Astrocyte (in vitro differentiated cells and primary cell): ENCODE measurements around the gene NBL1.

ENCODE experiments used
- EZH2 ChIP-seq: IDR thresholded peaks from 2 replicates; pipeline ENCODE4 v1.6.1; 2012; ENCODE audit warnings: mild to moderate bottlenecking, low read length, inconsistent platforms; ENCODE audit not compliant: insufficient read depth
- TF ChIP-seq, protein P1 (sequence below): IDR thresholded peaks from 2 replicates; pipeline ENCODE4 v1.5.1; 2011; ENCODE audit warnings: low read depth, mild to moderate bottlenecking, inconsistent platforms, low read length, moderate library complexity; ENCODE audit not compliant: insufficient read depth

GRCh38 chr1:19639999-19640362 is 4.1 kb upstream of the NBL1 start:
- TF ChIP-seq, protein P1, sequence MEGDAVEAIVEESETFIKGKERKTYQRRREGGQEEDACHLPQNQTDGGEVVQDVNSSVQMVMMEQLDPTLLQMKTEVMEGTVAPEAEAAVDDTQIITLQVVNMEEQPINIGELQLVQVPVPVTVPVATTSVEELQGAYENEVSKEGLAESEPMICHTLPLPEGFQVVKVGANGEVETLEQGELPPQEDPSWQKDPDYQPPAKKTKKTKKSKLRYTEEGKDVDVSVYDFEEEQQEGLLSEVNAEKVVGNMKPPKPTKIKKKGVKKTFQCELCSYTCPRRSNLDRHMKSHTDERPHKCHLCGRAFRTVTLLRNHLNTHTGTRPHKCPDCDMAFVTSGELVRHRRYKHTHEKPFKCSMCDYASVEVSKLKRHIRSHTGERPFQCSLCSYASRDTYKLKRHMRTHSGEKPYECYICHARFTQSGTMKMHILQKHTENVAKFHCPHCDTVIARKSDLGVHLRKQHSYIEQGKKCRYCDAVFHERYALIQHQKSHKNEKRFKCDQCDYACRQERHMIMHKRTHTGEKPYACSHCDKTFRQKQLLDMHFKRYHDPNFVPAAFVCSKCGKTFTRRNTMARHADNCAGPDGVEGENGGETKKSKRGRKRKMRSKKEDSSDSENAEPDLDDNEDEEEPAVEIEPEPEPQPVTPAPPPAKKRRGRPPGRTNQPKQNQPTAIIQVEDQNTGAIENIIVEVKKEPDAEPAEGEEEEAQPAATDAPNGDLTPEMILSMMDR: no peak
- TF ChIP-seq EZH2: no peak
